MCF 10A (cell line): ENCODE data around the gene RSPH9. TPM values are rescaled to one million over a fixed set of nuclear protein-coding genes. Genes with fewer than 3 reads are reported as not detected.
"Not testable (repeated sequence)": the region's sequence is repeated elsewhere in the genome, so short reads cannot be mapped to it uniquely, and the experiment has no call there.

Source experiments
- BruUV-seq: library from RNA; stranded (reverse); fragments of 400-500 nt; replicated peaks from 2 replicates; lab custom pipeline; 2021; lab: Mats Ljungman, UMichigan
- CTCF ChIA-PET: fragments of 300-600 bp; sonication (Branson Sonifier 250); formaldehyde crosslinking; extraction: SDS; loops from one replicate; lab custom pipeline; 2021; ENCODE audit warnings: antibody characterized with exemption, inconsistent platforms; lab: Yijun Ruan, JAX
- POLR2A ChIA-PET: fragments of 300-600, 350-650 bp; sonication (Branson Sonifier 250); formaldehyde crosslinking; extraction: SDS; loops from one replicate; lab custom pipeline; 2020; ENCODE audit warnings: antibody characterized with exemption, inconsistent platforms; lab: Yijun Ruan, JAX
- DNase-seq: peaks from one replicate; pipeline ENCODE4 v3.0.0-alpha.2; 2018; ENCODE audit not compliant: unreplicated experiment
- H3K27ac Mint-ChIP-seq: one replicate; pipeline ENCODE4 v1.8.0; 2022; ENCODE audit warnings: mild to moderate bottlenecking, low read depth, mixed read lengths; ENCODE audit not compliant: unreplicated experiment
- H3K27me3 Mint-ChIP-seq: one replicate; pipeline ENCODE4 v1.8.0; 2022; ENCODE audit warnings: mixed read lengths; ENCODE audit not compliant: insufficient read depth, unreplicated experiment
- H3K36me3 Mint-ChIP-seq: one replicate; pipeline ENCODE4 v1.8.0; 2022; ENCODE audit warnings: mild to moderate bottlenecking, moderate library complexity, mixed read lengths; ENCODE audit not compliant: insufficient read depth, unreplicated experiment
- H3K4me1 Mint-ChIP-seq: one replicate; pipeline ENCODE4 v1.8.0; 2022; ENCODE audit warnings: mixed read lengths; ENCODE audit not compliant: insufficient read depth, unreplicated experiment
- H3K4me3 Mint-ChIP-seq: one replicate; pipeline ENCODE4 v1.8.0; 2022; ENCODE audit warnings: mild to moderate bottlenecking, moderate library complexity, mixed read lengths; ENCODE audit not compliant: unreplicated experiment
- H3K9me3 Mint-ChIP-seq: one replicate; pipeline ENCODE4 v1.8.0; 2022; ENCODE audit warnings: mixed read lengths; ENCODE audit not compliant: unreplicated experiment
- intact Hi-C: fragments of 100-400 bp; cut with micrococcal nuclease; formaldehyde crosslinking; loops from 2 replicates; pipeline ENCODE4 v1.14.1; 2022
- total RNA-seq: library from RNA; stranded (reverse); gene quantifications from 2 replicates; pipeline ENCODE4 v1.2.3, GENCODE V29; 2022
- TF ChIP-seq, protein P1 (sequence below): fragments of 200-600 bp; IDR thresholded peaks from one replicate; pipeline ENCODE4 v1.8.0; 2022; ENCODE audit warnings: antibody characterized with exemption, mild to moderate bottlenecking; ENCODE audit not compliant: unreplicated experiment

RSPH9 gene
- total RNA-seq, 1 experiment from 2014 or later, result not detected

DNA sequence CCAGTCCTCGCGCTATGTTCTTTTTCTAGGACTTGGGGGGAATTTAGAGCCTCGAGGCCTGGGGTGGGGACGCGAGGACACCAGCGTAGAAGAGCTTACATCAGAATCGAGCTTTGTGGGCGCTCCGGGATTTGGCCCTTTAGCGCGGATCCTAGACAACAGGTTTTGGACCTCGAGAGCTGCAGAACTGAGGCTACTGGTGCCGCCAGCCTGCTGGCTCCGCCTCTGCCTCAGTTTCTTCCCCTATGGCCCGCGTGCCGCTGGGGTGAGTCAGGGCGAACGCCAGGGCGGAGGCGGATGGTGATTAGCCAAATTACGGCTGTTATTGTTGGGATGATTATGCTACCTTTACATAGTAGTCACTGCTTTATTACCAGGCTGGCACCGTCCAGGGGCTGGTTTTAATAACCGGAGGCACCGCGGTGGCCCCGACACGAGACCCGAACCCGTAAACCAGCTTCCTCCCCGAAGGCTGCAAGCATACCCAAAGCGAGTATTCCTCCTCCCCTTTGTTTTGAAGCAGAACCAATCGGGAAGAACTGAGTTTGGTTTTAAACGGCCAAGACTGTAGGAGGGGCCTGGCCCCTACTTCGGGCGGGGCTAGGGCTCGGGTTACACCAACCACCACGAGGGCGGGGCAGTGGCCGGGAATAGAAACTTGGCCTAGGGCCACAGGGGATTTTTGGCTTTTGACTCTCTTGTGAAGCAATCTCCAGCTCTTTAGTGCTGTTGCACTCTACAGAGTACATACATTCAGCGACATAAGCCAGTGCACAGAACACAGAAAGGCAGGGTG is 15.1 kb upstream of the RSPH9 start:
- peak; percentile 99 for DNase-seq
- ChIA-PET POLR2A (interaction anchor here (0.5 to 2.3 kb wide), 43 partner anchors 9 to 646 kb away, joined by 3 to 49 read pairs (median 4); partner anchors contain the start of genes HSP90AB1, KLC4, KLHDC3 and MRPL2), CTCF (interaction anchor here (0.7 to 1.2 kb wide), 3 partner anchors 22 to 143 kb away, joined by 3 to 5 read pairs (median 3); no protein-coding TSS in a partner anchor)
- intact Hi-C loops, result loop anchor here (2.0 to 5.0 kb wide), 2 partner anchors 38 to 141 kb away; partner anchors contain the start of gene VEGFA
- TF ChIP-seq, protein P1, sequence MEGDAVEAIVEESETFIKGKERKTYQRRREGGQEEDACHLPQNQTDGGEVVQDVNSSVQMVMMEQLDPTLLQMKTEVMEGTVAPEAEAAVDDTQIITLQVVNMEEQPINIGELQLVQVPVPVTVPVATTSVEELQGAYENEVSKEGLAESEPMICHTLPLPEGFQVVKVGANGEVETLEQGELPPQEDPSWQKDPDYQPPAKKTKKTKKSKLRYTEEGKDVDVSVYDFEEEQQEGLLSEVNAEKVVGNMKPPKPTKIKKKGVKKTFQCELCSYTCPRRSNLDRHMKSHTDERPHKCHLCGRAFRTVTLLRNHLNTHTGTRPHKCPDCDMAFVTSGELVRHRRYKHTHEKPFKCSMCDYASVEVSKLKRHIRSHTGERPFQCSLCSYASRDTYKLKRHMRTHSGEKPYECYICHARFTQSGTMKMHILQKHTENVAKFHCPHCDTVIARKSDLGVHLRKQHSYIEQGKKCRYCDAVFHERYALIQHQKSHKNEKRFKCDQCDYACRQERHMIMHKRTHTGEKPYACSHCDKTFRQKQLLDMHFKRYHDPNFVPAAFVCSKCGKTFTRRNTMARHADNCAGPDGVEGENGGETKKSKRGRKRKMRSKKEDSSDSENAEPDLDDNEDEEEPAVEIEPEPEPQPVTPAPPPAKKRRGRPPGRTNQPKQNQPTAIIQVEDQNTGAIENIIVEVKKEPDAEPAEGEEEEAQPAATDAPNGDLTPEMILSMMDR, result no peak
- peaks cover 11% of the 10 kb centered on the region for H3K36me3 Mint-ChIP-seq
- H3K27ac Mint-ChIP-seq, result peak overlapping the region; percentile 97
- H3K4me3 Mint-ChIP-seq, result peak overlapping the region; percentile 99
- peaks cover 34% of the 10 kb centered on the region for H3K4me1 Mint-ChIP-seq
- no peaks in the 10 kb centered on the region for H3K27me3 Mint-ChIP-seq
- no peaks in the 10 kb centered on the region for H3K9me3 Mint-ChIP-seq
- BruUV-seq, result TSS peak; percentile 3

DNA sequence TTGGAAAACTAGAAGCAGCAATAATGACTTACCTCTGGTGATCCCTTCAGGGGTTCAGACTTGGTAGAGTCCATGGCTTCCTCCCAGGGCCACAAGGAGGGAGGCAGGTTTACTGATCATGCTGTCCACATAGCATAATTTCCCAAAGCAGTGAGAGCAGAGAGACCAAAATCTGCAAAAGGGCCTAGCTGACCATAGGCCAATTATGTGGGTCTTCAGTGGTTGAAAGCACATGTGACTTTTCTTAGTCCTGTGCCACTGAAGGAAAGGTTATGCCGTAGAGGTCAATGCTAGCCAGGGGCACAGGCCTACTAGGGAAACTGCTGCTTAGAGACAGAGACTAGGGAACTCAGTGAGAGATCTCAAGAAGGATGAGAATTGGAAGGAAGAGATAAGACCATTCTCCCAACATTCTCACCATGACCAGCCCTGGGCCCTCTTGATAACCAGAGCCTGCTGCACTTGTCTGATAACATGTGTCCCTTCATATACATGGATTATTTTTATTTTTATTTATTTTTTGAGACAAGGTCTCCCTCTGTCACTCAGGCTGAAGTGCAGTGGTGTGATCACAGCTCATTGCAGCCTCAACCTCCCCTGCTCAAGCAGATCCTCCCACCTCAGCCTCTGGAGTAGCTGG is 13.7 kb upstream of the RSPH9 start:
- CTCF ChIA-PET, result interaction anchor here (0.6 kb wide), 2 partner anchors 216 to 635 kb away, joined by 3 read pairs; no protein-coding TSS in a partner anchor
- no peak for DNase-seq
- no TSS peak for BruUV-seq
- Mint-ChIP-seq H3K36me3 (peaks cover 19% of the 10 kb centered on the region), H3K9me3 (no peaks in the 10 kb centered on the region), H3K27ac (peak overlapping the region; percentile 97), H3K27me3 (no peaks in the 10 kb centered on the region), H3K4me3 (peak overlapping the region; percentile 99), H3K4me1 (peaks cover 23% of the 10 kb centered on the region)
- POLR2A ChIA-PET, result interaction anchor here (0.6 to 2.3 kb wide), 7 partner anchors 10 to 144 kb away, joined by 3 to 49 read pairs (median 6); partner anchors contain the start of genes POLR1C and YIPF3
- intact Hi-C loops, result loop anchor here (5.0 kb wide), 1 partner anchor 36 kb away; no protein-coding TSS in a partner anchor
- TF ChIP-seq, protein P1, result no peak

DNA sequence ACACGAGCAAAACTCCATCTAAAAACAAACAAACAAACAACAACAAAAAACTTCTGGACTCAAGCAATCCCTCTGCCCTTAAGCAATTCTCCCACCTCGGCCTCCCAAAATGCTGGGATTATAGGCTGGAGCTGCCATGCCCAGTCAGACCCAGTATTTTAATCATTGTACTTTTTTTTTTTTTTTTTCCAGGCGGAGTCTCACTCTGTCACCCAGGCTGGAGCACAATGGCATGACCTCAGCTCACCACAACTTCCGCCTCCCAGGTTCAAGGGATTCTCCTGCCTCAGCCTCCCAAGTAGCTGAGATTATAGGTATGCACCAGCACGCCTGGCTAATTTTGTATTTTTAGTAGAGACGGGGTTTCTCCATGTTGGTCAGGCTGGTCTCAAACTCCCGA is 11.8 kb upstream of the RSPH9 start:
- POLR2A ChIA-PET, BruUV-seq: not testable (repeated sequence)

DNA sequence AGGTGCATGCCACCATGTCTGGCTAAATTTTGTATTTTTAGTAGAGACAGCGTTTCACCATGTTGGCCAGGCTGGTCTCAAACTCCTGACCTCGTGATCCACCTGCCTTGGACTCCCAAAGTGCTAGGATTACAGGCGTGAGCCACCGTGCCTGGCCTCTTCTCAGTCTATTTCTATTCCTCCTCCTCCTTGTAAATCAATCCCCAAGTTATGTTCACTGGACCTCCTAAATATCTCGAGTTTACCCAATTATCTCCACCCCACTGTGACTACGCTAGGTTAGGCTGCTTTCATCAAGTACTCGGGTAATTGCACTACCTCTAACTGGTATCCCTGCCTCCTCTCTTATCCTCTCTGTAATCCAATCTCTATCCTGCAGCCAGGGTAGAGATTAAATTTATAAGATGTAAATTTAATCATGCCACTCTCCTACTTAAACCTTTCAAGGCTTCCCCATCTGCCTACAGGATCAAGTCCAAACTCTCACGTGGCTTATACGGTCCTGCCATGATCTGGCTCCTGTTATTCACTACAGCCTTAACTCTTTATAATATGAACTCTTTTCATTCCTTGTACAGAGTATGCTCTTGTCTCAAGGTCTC is 10.0 kb upstream of the RSPH9 start:
- TF ChIP-seq, protein P1, result no peak
- H3K36me3 Mint-ChIP-seq, result peaks cover 36% of the 10 kb centered on the region
- POLR2A ChIA-PET, result interaction anchor here (0.6 to 2.3 kb wide), 13 partner anchors 12 to 444 kb away, joined by 3 to 9 read pairs (median 5); partner anchors contain the start of genes POLH and XPO5
- no peak overlapping the region for H3K27ac Mint-ChIP-seq
- no peak for DNase-seq
- peaks cover 15% of the 10 kb centered on the region for H3K4me1 Mint-ChIP-seq
- H3K27me3 Mint-ChIP-seq, result no peaks in the 10 kb centered on the region
- CTCF ChIA-PET, result interaction anchor here (0.6 to 1.7 kb wide), 3 partner anchors 13 to 633 kb away, joined by 4 to 7 read pairs (median 6); no protein-coding TSS in a partner anchor
- no peak overlapping the region for H3K4me3 Mint-ChIP-seq
- intact Hi-C loops, result loop anchor here (5.0 kb wide), 1 partner anchor 32 kb away; no protein-coding TSS in a partner anchor
- BruUV-seq, result no TSS peak
- H3K9me3 Mint-ChIP-seq, result no peaks in the 10 kb centered on the region

More for the DNA sequence above, 11.8 kb upstream of the RSPH9 start:
- H3K27ac Mint-ChIP-seq, H3K4me3 Mint-ChIP-seq, H3K9me3 Mint-ChIP-seq, H3K4me1 Mint-ChIP-seq, DNase-seq, CTCF ChIA-PET, H3K27me3 Mint-ChIP-seq: not testable (repeated sequence)
- intact Hi-C loops, result loop anchor here (5.0 kb wide), 1 partner anchor 34 kb away; no protein-coding TSS in a partner anchor
- H3K36me3 Mint-ChIP-seq, result peaks cover 28% of the 10 kb centered on the region
